ENCODE data around the gene ELK4. TPM values are rescaled to one million over a fixed set of nuclear protein-coding genes. Genes with fewer than 3 reads are reported as not detected.

The ELK4 gene
- total and polyA plus RNA-seq, 2 of the 13 experiments (the other 11 are each of a cell fraction or from before 2014, with no cell fraction given): 8.3 to 13.1 TPM

DNA sequence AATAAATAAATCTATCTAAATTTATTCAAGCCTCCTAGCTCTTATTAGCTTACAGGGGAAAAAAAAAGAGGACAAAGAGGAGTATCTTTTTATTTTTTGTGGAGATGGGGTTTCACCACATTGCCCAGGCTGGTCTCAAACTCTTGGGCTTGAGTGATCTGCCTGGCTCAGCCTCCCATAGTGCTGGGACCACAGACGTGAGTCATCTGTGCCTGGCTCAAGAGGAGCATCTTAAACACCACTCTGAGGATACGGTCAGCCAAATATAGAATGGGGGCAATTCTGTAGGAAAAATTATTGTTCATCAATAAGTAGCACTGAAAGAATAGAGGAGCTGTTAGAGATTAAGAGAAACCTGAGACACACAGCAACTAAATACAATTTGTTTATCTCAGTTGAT lies 24.4 kb upstream of the ELK4 start:
- CTCF ChIA-PET (ENCODE audit: low intra/inter-chr PET ratio, low total read pairs): interaction anchor here (3.4 to 5.2 kb wide), 2 partner anchors 66 to 127 kb away, joined by 27 to 99 read pairs; no protein-coding TSS in a partner anchor
- Histone ChIP-seq H4K20me1 (ENCODE audit: insufficient read depth, low read length) (no peaks in the 10 kb centered on the region), H2AFZ (ENCODE audit: low read length) (no peak overlapping the region), H3K4me2 (ENCODE audit: low read depth, low read length) (no peak overlapping the region), H3K27ac (ENCODE audit: extremely low read length, insufficient read depth, low read length) (no peak overlapping the region), H3K27me3 (ENCODE audit: control insufficient read depth in 1 of 2, insufficient read depth in 2 of 2, low read length in 2 of 2) (no peaks in the 10 kb centered on the region), H3K36me3 (replicated peaks in 1 of 2; ENCODE audit: control insufficient read depth in 1 of 2, insufficient read depth in 2 of 2, low read length in 2 of 2) (no peaks in the 10 kb centered on the region), H3K4me1 (ENCODE audit: insufficient read depth, low read length) (no peaks in the 10 kb centered on the region), H3K79me2 (ENCODE audit: insufficient read depth, low read length) (no peaks in the 10 kb centered on the region), H3K9ac (ENCODE audit: insufficient read depth, low read depth, low read length) (no peak overlapping the region), H3K4me3 (replicated peaks in 1 of 3; ENCODE audit: insufficient read depth in 1 of 3, low read depth in 2 of 3, low read length in 3 of 3) (no peak overlapping the region), H3K9me3 (ENCODE audit: low read length) (no peaks in the 10 kb centered on the region)
- DNase-seq (ENCODE audit: low spot score): no peak
- BruUV-seq (replicated peaks): no TSS peak
- 96% methylated on average over 2 of the region's 2 CpGs for WGBS (ENCODE audit: low lambda C conversion rate)
- in situ Hi-C loops (cut with HindIII; ENCODE audit: extremely low pct_ligation_motif_present, low pct_unique_long_range_greater_than_20kb) (loop anchor here (5.0 kb wide), 1 partner anchor 64 kb away; no protein-coding TSS in a partner anchor), intact Hi-C loops (cut with micrococcal nuclease; ENCODE audit: unreplicated experiment) (loop anchor here (10.0 kb wide), 1 partner anchor 259 kb away; no protein-coding TSS in a partner anchor)
- TF ChIP-seq RAD51 (IDR thresholded peaks at IDR 0.05; ENCODE audit: borderline replicate concordance) (no peak), ZNF747 (CRISPR knock-in tag; IDR thresholded peaks at IDR 0.05; ENCODE audit: borderline replicate concordance) (no peak), SNRNP70 (IDR thresholded peaks at IDR 0.05; ENCODE audit: low read depth, low read length) (no peak), JUNB (CRISPR knock-in tag; IDR thresholded peaks at IDR 0.05; ENCODE audit: borderline replicate concordance) (no peak), ZNF644 (CRISPR knock-in tag; IDR thresholded peaks at IDR 0.05; ENCODE audit: low read depth) (no peak), ZSCAN22 (CRISPR knock-in tag; IDR thresholded peaks at IDR 0.05) (no peak), EHMT2 (IDR thresholded peaks at IDR 0.05; ENCODE audit: borderline replicate concordance, low read depth, low read length) (no peak), ZNF3 (CRISPR knock-in tag; IDR thresholded peaks at IDR 0.05) (no peak), ZNF782 (CRISPR knock-in tag; IDR thresholded peaks at IDR 0.05; ENCODE audit: borderline replicate concordance) (no peak), ZNF720 (CRISPR knock-in tag; IDR thresholded peaks at IDR 0.05) (no peak), ZIK1 (CRISPR knock-in tag; IDR thresholded peaks at IDR 0.05; ENCODE audit: borderline replicate concordance, low read depth) (no peak), ZMAT3 (CRISPR knock-in tag; conservative IDR thresholded peaks at IDR 0.05) (no peak)
- TF ChIP-seq, protein P1, sequence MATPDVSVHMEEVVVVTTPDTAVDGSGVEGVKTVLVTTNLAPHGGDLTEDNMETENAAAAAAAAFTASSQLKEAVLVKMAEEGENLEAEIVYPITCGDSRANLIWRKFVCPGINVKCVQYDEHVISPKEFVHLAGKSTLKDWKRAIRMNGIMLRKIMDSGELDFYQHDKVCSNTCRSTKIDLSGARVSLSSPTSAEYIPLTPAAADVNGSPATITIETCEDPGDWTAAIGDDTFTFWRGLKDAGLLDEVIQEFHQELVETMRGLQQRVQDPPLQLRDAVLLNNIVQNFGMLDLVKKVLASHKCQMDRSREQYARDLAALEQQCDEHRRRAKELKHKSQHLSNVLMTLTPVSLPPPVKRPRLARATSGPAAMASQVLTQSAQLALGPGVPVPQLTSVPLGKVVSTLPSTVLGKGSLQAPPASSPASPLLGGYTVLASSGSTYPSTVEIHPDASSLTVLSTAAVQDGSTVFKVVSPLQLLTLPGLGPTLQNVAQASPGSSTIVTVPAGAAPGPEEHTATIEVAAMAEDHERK (CRISPR knock-in tag; IDR thresholded peaks at IDR 0.05; ENCODE audit: low read depth): no peak
- TF ChIP-seq, protein P2, sequence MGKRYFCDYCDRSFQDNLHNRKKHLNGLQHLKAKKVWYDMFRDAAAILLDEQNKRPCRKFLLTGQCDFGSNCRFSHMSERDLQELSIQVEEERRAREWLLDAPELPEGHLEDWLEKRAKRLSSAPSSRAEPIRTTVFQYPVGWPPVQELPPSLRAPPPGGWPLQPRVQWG (CRISPR knock-in tag; IDR thresholded peaks at IDR 0.05; ENCODE audit: borderline replicate concordance, low read depth): no peak
- TF ChIP-seq, protein P3, sequence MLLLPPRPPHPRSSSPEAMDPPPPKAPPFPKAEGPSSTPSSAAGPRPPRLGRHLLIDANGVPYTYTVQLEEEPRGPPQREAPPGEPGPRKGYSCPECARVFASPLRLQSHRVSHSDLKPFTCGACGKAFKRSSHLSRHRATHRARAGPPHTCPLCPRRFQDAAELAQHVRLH (CRISPR knock-in tag; IDR thresholded peaks at IDR 0.05; ENCODE audit: borderline replicate concordance, low read depth): no peak
- POLR2A ChIA-PET: interaction anchor here (1.2 kb wide), 1 partner anchor 24 kb away, joined by 3 read pairs; the partner anchor contains the start of gene ELK4
- no peak for ATAC-seq
- FAIRE-seq: no peak
